H7 (cell line): ENCODE measurements around the gene LRRC71. TPM values are rescaled to one million over a fixed set of nuclear protein-coding genes. Genes with fewer than 3 reads are reported as not detected.

Source experiments
- DNase-seq: peaks from one replicate; pipeline ENCODE4 v3.0.0; 2012
- H3K27me3 ChIP-seq: 2 replicates; pipeline ENCODE4 v1.6.0; 2011; ENCODE audit warnings: mild to moderate bottlenecking, low read length; ENCODE audit not compliant: control insufficient read depth, insufficient read depth
- H3K36me3 ChIP-seq: replicated peaks from 2 replicates; pipeline ENCODE4 v1.5.1; 2011; ENCODE audit warnings: low read length; ENCODE audit not compliant: control insufficient read depth, insufficient read depth
- H3K4me3 ChIP-seq: 2 replicates; pipeline ENCODE4 v1.5.1; 2011; ENCODE audit warnings: low read depth, mild to moderate bottlenecking, control low read depth, low read length, moderate library complexity; ENCODE audit not compliant: insufficient read depth
- total RNA-seq: library from RNA; depleted of rRNA; stranded (reverse); fragments of >200 nt; shearing (Covaris generic); gene quantifications from 2 replicates; pipeline ENCODE4 v1.2.3, GENCODE V29; 2014

Gene LRRC71
- total RNA-seq, 1 experiment from 2014 or later = not detected

DNA sequence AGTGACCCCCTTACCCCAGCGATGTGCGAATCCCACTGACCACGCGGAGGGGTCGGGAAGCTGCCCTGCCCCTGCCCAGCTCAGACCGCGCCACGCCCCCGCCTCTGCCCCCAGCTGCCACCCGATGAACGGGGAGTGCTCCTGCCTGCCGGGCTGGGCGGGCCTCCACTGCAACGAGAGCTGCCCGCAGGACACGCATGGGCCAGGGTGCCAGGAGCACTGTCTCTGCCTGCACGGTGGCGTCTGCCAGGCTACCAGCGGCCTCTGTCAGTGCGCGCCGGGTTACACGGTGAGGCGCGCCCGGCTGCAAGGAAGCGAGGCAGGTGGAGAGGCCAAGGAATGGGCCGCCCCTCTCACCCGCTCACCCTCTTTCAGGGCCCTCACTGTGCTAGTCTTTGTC, 11.9 kb upstream of the LRRC71 start:
- H3K27me3 ChIP-seq = no peaks in the 10 kb centered on the region; the same call in 1 of the 2 replicates
- H3K4me3 ChIP-seq = no peak overlapping the region
- DNase-seq = no peak
- no peaks in the 10 kb centered on the region for H3K36me3 ChIP-seq

GRCh38 chr1:156908955-156909354, 11.5 kb upstream of the LRRC71 start:
- no peaks in the 10 kb centered on the region; the same call in 1 of the 2 replicates for H3K27me3 ChIP-seq
- no peaks in the 10 kb centered on the region for H3K36me3 ChIP-seq
- DNase-seq = no peak
- no peak overlapping the region for H3K4me3 ChIP-seq

DNA sequence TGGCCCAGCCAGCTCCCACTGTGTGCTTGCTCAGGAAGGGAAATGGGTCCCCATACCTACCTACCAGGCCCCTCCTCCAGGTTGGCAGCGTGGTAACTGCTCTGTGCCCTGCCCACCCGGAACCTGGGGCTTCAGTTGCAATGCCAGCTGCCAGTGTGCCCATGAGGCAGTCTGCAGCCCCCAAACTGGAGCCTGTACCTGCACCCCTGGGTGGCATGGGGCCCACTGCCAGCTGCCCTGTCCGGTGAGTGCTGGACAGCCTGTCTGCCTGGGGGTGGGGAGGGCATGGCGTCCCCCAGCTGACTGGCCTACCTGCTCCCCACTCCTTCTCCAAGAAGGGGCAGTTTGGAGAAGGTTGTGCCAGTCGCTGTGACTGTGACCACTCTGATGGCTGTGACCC, 10.8 kb upstream of the LRRC71 start:
- Histone ChIP-seq H3K27me3 (no peaks in the 10 kb centered on the region; the same call in 1 of the 2 replicates), H3K36me3 (no peaks in the 10 kb centered on the region), H3K4me3 (no peak overlapping the region)
- DNase-seq = no peak

DNA sequence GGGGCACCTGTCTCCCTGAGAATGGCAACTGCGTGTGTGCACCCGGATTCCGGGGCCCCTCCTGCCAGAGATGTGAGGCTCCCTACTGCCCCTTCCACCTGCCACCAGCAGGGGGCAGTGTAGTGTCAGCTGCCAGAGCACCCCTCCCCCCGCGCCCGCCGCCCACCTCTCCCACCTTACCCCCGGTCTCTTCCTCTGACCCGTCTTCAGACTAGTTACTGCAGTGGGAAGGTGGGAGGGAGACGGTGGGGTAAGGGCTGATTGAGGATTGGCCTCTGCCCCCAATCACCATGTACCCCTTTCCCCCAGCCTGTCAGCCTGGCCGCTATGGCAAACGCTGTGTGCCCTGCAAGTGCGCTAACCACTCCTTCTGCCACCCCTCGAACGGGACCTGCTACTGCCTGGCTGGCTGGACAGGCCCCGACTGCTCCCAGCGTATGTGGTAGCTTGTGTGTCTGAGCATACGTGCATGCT, 10.1 kb upstream of the LRRC71 start:
- Histone ChIP-seq H3K27me3 (no peaks in the 10 kb centered on the region; the same call in 1 of the 2 replicates), H3K36me3 (no peaks in the 10 kb centered on the region; the same call in 1 of the 2 replicates), H3K4me3 (peak overlapping the region; percentile 18)
- peak; percentile 98 for DNase-seq

- Histone ChIP-seq H3K36me3 (no peaks in the 10 kb centered on the region; the same call in 1 of the 2 replicates), H3K27me3 (no peaks in the 10 kb centered on the region; the same call in 1 of the 2 replicates), H3K4me3 (no peak overlapping the region)
- no peak for DNase-seq
Measured at GRCh38 chr1:156911577-156912298, 8.7 kb upstream of the LRRC71 start.

- no peak for DNase-seq
- H3K4me3 ChIP-seq = no peak overlapping the region
- H3K36me3 ChIP-seq = no peaks in the 10 kb centered on the region; the same call in 1 of the 2 replicates
- H3K27me3 ChIP-seq = no peaks in the 10 kb centered on the region; the same call in 1 of the 2 replicates
Measured at GRCh38 chr1:156912310-156912709, 8.1 kb upstream of the LRRC71 start.

DNA sequence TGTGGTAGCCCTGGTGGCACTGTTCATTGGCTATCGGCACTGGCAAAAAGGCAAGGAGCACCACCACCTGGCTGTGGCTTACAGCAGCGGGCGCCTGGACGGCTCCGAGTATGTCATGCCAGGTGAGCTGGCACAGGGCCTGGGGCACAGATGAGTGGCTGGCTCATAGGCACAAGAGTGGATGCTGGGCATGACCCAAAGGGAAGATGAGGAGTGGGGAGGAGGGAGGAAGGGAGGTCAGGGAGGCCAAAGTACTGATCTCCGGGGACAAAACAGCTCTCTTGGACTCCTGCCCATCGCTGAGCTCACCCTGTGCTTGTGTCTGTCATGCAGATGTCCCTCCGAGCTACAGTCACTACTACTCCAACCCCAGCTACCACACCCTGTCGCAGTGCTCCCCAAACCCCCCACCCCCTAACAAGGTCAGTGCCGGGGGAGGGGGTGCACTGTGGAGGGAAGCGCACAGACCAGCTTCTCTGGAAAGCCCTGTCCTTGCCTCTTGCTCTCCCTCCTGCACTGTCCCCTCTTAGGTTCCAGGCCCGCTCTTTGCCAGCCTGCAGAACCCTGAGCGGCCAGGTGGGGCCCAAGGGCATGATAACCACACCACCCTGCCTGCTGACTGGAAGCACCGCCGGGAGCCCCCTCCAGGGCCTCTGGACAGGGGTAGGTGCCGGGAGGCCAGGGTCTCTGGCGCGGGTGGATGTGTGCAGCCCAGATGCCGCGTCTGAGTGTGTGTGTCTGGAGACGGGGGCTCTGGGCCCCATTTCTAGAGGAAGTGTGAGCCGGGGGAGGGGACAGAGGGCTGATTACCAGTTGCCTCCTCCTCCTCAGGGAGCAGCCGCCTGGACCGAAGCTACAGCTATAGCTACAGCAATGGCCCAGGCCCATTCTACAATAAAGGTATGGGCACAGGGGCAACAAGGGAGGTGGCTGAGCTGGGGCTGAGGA, 7.3 kb upstream of the LRRC71 start:
- Histone ChIP-seq H3K4me3 (no peak overlapping the region), H3K36me3 (no peaks in the 10 kb centered on the region; the same call in 1 of the 2 replicates), H3K27me3 (no peaks in the 10 kb centered on the region; the same call in 1 of the 2 replicates)
- DNase-seq = peak; percentile 90

GRCh38 chr1:156913809-156914387, 6.5 kb upstream of the LRRC71 start:
- Histone ChIP-seq H3K4me3 (no peak overlapping the region), H3K27me3 (peaks cover 2% of the 10 kb centered on the region; the same call in 1 of the 2 replicates), H3K36me3 (no peaks in the 10 kb centered on the region; the same call in 1 of the 2 replicates)
- DNase-seq = no peak

DNA sequence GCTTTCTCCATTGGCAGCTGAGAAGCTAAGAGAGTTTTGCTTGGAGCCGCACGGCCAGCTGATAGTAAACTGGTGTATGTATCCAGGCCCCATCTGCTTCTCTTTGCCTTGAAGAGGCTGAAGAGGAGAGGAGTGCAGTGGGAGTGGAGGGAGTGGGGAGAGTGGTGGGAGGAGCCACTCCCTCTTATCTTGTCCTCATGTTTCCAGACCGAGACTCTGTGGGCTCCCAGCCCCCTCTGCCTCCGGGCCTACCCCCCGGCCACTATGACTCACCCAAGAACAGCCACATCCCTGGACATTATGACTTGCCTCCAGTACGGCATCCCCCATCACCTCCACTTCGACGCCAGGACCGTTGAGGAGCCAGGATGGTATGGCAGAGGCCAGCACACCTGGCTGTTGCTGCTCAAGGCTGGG, 6.0 kb upstream of the LRRC71 start:
- Histone ChIP-seq H3K36me3 (no peaks in the 10 kb centered on the region; the same call in 1 of the 2 replicates), H3K27me3 (peaks cover 7% of the 10 kb centered on the region; the same call in 1 of the 2 replicates), H3K4me3 (no peak overlapping the region)
- no peak for DNase-seq

GRCh38 chr1:156921053-156921529, 659 bp downstream of the LRRC71 start:
- H3K27me3 ChIP-seq = peaks cover 71% of the 10 kb centered on the region
- peak overlapping the region; percentile 43; the same call in 1 of the 2 replicates for H3K4me3 ChIP-seq
- no peaks in the 10 kb centered on the region for H3K36me3 ChIP-seq
- no peak for DNase-seq

GRCh38 chr1:156922986-156923669, 2.7 kb downstream of the LRRC71 start:
- peak; percentile 80 for DNase-seq
- no peaks in the 10 kb centered on the region for H3K36me3 ChIP-seq
- peaks cover 92% of the 10 kb centered on the region for H3K27me3 ChIP-seq
- peak overlapping the region; percentile 51 for H3K4me3 ChIP-seq

DNA sequence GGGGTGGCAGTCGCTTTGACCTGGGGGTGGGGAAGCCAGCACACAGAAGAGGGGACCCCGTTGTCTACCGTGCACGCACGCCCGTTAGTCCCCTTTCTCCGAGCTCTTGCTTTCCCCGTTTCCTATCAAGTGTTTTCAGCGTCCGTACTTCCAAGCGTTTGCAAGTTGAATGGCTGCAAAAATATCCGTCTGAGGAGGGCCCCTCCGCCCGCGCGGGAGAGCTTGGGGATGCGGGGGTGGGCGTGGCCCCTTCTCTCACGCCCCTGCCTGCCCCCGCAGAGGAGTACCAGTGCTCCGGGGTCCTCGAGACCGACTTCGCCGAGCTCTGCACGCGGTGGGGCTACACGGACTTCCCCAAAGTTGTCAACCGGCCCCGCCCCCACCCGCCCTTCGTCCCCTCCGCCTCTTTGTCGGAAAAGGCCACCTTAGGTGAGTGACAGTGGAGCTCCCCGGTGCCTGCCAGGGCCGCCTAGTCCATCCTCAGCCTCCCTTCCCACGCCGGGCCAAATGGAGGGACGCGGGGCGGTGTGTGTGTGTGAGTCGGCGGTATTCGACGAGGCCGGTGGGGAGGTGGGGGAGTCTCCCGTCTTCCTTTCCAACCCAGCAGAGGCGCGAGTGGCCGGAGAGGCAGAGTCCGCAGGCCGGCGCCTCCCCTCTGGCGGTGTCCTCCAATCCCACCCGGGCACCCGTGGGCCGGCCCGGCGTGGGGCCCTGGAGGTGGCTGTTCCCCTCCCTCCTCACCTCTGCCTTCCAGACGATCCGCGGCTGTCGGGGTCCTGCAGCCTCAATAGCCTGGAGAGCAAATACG, 3.4 kb downstream of the LRRC71 start:
- H3K27me3 ChIP-seq = peaks cover 94% of the 10 kb centered on the region
- H3K4me3 ChIP-seq = peak overlapping the region; percentile 51
- no peaks in the 10 kb centered on the region for H3K36me3 ChIP-seq
- DNase-seq = peak; percentile 81
